PC-3 (cell line): ENCODE data around the gene LGALSL.

Experiments used
- EZH2 ChIP-seq: fragments of 300-600 bp; sonication (generic); IDR thresholded peaks from one replicate; pipeline ENCODE4 v1.6.1; 2017; ENCODE audit warnings: antibody characterized with exemption, mild to moderate bottlenecking, low read length; ENCODE audit not compliant: unreplicated experiment
- EZH2phosphoT487 ChIP-seq: fragments of 300-600 bp; sonication (generic); IDR thresholded peaks from 2 replicates; pipeline ENCODE4 v1.6.1; 2018; ENCODE audit warnings: mild to moderate bottlenecking, antibody characterized with exemption, low read length, borderline replicate concordance
- TF ChIP-seq, protein P1 (sequence below): fragments of 300-600 bp; sonication (generic); conservative IDR thresholded peaks from 2 replicates; pipeline ENCODE4 v1.5.1; 2017; ENCODE audit warnings: antibody characterized with exemption, low read depth, mild to moderate bottlenecking, low read length

DNA sequence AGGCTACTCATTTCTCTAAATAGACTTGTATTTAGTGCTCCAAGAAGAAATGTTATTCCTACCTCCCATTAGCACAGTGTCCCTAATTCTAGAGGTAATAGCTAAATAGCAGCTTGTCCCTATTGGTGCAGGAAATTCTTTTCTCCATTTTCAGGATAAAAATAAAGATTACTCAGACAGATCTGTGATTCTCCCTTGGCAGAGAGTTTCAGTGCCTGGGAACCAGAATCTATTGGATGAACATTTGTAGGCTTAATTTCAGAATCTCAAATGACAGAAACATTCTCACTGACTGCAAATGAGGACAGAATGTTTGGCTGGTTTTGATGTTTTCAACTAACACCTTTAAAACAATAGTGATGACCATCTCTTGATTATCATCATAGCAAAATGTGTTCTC, 33.3 kb upstream of the LGALSL start:
- TF ChIP-seq, protein P1, sequence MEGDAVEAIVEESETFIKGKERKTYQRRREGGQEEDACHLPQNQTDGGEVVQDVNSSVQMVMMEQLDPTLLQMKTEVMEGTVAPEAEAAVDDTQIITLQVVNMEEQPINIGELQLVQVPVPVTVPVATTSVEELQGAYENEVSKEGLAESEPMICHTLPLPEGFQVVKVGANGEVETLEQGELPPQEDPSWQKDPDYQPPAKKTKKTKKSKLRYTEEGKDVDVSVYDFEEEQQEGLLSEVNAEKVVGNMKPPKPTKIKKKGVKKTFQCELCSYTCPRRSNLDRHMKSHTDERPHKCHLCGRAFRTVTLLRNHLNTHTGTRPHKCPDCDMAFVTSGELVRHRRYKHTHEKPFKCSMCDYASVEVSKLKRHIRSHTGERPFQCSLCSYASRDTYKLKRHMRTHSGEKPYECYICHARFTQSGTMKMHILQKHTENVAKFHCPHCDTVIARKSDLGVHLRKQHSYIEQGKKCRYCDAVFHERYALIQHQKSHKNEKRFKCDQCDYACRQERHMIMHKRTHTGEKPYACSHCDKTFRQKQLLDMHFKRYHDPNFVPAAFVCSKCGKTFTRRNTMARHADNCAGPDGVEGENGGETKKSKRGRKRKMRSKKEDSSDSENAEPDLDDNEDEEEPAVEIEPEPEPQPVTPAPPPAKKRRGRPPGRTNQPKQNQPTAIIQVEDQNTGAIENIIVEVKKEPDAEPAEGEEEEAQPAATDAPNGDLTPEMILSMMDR: no peak
- TF ChIP-seq EZH2 (no peak), EZH2phosphoT487 (no peak)
